ENCODE results near the gene CTLA4.

The CTLA4 gene

DNA sequence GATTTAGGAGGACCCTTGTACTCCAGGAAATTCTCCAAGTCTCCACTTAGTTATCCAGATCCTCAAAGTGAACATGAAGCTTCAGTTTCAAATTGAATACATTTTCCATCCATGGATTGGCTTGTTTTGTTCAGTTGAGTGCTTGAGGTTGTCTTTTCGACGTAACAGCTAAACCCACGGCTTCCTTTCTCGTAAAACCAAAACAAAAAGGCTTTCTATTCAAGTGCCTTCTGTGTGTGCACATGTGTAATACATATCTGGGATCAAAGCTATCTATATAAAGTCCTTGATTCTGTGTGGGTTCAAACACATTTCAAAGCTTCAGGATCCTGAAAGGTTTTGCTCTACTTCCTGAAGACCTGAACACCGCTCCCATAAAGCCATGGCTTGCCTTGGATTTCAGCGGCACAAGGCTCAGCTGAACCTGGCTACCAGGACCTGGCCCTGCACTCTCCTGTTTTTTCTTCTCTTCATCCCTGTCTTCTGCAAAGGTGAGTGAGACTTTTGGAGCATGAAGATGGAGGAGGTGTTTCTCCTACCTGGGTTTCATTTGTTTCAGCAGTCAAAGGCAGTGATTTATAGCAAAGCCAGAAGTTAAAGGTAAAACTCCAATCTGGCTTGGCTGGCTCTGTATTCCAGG is at the start of gene CTLA4:
TSS of gene CTLA4 (plus strand) at position 211 of the 640 bp plus-strand sequence. CDS start at position 383, 172 bp downstream.
- DNase-seq (ENCODE audit: low read depth in 2 of 2, low spot score in 1 of 2): no peak

DNA sequence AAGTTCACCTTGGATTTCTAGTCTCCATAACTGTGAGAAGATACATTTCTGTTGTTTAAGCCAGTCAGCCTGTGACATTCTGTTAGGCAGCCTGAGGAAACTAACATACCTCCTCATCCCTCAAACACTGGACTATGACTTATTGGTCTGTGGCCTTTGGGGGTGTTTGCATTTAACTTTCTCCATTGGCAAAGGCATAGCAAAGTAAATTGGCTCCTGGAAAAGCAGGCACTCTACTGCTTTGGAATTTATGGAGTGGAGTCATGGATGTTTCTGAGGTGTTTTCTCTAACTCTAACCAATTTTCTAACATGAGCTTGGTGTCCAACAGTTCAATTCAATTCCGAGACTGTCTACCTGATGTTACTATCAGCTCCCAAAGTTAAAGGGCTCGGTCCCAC is 48.9 kb upstream of the CTLA4 start:
- no peak for DNase-seq (ENCODE audit: low read depth in 2 of 2, low spot score in 1 of 2)

DNA sequence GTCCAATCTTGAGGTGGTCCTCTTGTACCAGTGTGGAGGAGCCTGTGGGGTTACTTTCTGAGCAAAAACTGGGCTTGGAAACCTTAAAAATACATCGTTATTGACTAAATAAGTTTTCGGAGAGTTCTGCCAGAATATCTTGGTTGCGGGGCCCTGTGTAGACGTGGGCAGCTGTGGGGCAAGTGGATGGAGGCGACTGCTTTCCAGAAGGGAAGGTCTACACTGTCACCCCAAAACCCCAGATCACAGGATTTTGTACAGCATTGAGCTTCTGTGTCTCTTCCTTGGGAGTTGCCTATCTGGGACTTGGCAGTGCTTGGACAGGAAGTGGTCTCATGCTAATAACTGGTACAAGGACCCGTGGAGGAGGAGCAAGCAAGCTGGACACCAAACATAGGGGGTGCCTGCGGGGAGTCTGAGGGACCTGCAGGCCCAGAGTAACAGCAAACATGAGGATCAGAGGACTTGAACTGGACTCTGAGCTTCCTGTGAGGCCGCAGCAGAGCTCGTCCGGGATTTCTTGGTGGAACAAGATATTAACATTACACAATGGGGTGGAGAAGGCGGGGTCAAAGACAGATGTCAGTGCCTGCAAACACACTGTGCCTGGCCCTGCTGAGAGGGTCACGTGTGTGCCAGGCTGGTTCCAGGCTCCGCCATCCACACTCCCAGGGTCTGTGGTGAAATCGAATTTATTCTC is 48.0 kb upstream of the CTLA4 start:
- no peak for DNase-seq (ENCODE audit: low read depth in 2 of 2, low spot score in 1 of 2)

DNA sequence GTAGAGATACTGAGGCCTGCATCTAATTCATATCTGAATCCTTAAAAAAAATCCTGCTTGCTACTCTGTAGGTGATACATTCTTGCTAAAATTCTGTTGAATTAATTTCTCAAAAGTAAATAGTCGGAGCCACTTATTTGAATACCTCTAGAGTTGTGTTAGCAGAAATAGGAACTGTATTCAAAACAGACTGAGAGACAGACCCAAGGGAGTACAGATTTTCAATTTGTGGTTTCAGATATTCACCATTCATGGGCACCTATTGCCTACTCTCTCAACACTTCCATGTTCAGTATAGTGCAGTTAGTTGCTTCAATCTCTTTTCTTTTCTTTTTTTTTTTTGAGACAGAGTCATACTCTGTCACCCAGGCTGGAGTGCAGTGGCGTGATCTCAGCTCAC is 46.6 kb upstream of the CTLA4 start:
- no peak for DNase-seq (ENCODE audit: low read depth in 2 of 2, low spot score in 1 of 2)

DNA sequence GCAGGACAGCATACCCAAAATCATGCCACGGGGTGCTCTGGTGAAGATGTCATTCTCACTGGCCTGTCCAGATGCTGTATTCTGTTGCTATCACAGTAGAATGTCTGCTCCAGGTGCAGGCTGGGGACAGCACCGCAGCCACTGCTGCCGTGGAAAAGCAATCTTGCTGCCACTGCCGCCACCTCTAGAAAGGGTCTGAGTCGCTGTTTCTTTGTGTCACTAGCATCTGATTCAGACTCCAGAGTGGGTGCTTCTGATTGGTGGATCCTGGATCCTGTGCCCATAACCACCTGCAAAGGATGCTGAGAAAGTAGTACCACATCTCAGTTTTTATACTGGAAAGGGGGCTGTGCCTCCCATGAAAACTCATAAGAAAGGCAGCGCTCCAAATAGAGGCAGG is 45.3 kb upstream of the CTLA4 start:
- DNase-seq (ENCODE audit: low read depth in 2 of 2, low spot score in 1 of 2): no peak

DNA sequence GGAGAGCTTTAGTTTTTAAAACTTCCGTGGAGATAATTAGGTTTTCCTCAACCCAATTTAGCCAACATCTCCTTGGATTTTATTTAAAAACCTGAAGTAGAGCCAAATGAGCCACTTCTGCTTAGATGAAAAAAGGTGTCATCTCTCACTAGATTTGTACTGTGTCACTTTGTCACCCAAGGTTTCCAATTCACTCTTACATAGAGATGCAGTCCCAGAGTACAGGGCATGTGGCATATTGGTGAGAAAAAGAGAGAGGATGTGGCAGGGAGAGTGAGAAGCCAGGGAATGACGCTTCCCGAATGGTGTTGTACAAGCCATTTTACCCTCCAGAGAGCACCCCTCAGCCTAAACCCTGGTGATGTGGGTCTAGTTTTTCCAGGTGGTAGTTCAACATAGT is 44.4 kb upstream of the CTLA4 start:
- no peak for DNase-seq (ENCODE audit: low read depth in 2 of 2, low spot score in 1 of 2)

DNA sequence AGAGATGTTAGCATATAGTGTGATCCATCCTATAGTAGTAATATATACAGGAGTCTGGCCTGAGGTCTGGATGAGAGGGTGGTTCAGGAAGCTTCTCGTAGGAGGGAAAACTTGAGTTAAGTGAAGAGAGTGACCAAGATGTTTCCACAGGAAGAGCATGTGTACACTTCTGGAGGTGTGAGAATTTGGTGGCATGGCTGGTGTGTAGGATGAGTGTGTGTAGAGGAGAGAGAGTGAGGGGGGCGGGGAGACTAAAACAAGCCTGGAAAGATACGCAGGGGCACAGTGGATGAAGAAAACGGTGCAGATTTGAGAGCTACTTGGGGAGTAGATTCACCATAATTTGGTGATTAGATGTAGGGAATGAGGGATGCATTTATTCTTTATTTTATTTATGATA is 43.5 kb upstream of the CTLA4 start:
- no peak for DNase-seq (ENCODE audit: low read depth in 2 of 2, low spot score in 1 of 2)

DNA sequence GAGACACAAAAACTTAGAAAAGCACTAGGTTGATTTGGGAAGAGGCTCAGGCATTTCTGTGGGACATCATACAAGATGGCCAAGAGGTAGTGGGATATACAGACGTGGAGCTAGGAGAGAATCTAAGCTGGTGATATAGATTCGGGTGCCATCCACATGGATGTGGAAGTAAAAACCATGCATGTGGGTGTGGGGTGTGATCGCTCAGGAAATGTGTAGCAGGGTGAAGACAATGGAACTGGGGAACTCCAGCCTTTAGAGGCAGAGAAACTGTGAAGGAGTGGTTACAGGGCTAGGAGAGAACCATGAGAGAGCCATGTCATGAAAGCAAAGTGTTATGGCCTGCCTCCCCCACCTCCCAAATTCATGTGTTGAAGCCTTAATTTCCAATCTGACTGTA is 43.0 kb upstream of the CTLA4 start:
- DNase-seq (ENCODE audit: low read depth in 2 of 2, low spot score in 1 of 2): no peak

DNA sequence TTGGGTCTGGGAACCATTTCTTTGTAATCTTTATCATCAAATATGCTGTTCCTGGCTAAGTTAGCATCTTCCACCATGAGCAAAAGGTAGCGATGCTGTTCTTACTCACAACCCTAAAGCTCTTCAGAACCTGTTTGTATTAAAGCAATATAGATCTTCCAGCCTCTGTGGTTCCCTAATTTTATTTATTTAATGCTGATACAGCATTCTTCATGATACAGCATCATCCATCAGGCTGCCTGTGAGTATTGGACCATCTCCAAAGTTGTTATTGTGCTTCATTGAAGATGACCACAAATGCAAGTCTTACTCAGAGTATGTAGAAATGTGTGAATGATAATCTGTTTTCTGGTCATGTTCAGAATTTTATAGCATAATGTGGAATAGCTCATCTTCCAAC is 40.9 kb upstream of the CTLA4 start:
- DNase-seq (ENCODE audit: low read depth in 2 of 2, low spot score in 1 of 2): no peak

DNA sequence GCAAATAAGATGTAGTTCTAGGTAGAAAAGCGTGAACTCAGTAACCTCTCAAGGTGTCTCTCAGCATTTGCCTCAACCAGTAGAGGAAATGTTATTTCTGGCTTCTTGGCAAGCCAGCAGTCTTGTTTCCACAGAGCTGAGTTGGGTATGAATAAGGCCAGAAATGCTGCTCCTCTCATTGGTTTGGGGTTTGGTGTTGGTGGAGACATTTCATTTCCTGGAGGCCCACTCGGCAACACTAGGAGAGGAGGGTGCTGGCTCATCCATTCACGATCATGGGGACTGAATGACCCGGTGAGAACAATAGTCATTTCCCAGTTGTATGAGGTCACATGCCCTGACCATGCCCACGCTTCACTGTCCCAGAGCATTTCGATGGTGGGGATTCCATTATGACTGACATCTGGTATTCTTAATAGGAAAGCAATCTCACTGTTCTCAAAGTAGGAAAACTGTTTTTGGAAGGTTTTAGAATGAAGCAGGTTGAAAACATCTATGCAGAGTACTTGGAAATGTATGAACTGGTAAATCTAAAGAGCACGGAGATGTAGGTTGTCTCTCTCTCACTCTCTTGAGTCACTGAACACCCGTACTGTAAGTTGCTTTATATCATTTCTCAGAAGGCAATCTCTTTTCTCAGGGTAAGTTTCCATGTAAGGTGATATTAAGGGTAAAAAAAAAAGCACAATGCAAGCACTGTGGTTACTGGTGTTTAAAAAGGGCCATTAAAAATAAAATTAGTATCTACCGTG is 37.1 kb upstream of the CTLA4 start:
- no peak for DNase-seq (ENCODE audit: low read depth in 2 of 2, low spot score in 1 of 2)

DNA sequence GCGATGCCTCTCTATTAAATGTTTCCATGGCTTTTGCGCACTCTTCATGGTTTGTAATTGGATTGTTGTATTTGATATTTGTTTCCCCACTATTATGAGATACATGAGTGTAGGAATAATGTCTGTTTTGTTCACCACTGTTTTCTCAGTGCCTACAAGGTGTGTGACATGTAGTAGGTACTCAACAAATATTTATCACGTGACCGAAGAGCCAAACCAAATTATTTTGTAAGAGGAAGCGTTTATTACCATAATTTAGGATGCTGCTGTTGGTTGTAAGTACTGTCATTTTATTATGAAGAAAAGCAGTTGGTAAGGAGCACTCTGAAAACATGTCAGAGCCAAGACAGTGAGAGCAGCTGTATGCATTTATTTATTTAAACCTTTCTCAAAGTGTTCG is 32.2 kb upstream of the CTLA4 start:
- no peak for DNase-seq (ENCODE audit: low read depth in 2 of 2, low spot score in 1 of 2)

DNA sequence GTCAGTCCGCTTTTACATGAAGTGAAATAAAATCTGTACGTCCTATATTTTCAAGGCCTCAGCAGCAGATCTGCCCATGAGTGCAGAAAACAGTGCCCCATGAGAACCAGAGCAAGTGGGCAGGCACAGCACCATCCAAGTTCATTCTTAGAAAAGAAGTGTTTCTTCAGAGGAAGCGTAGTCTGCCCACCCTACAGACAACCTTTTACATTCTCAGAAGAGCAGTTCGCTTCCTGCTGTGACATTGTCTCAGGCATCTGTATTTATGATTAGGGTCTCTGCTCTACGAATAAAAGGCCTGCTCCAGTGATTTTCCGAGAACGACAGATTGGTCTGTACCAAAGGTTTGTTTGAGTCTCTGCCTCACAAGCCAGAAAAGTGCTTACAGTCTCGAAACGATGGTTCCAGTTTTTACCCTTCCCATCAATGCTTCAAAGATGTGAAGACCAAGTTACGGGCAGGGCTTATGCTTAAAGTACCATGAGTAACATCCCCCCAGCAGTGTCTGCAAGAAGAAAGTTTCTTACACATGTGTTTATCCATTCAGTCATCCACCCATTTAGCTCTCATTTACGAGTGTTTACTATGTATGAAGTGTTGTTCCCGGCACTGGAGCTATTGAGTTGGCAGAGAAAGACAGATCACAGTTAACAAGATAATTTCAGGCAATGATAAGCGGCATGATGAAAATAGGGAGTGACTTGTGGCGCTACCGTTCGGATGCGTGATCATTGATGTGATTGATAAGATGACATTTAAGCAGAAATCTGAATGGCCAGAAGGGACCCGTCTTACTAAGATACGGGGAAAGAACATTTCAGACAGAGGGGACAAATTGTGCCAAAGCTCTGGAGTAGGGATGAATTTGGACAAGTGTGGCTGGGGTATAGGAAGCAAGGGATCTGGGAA is 31.4 kb upstream of the CTLA4 start:
- DNase-seq (ENCODE audit: low read depth in 2 of 2, low spot score in 1 of 2): no peak

DNA sequence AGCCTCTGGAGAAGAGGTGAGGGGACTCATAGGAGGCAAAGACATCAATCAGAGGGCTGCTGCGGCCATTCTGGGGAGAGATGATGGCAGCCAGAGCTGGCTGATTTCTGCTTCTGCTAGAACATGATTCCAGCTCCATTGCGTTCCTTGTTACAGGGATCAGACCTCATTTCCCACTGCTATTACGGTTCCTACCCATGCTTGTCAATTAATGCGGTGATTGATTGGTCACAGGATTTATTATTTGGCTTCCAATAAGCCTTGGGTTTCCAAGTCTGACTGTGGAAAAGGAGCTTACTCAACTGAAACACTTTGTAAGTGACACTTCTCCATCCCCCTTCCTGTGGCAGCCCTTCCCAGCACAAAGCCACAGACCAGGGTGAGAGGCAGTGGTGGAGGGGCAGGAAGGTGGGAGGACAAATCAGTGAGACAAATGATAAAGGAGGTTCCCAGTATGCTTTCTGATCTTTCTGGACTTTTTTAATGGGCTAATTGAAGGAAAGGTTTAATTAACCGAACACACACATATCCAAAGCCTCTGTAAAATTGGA is 26.8 kb upstream of the CTLA4 start:
- no peak for DNase-seq (ENCODE audit: low read depth in 2 of 2, low spot score in 1 of 2)

DNA sequence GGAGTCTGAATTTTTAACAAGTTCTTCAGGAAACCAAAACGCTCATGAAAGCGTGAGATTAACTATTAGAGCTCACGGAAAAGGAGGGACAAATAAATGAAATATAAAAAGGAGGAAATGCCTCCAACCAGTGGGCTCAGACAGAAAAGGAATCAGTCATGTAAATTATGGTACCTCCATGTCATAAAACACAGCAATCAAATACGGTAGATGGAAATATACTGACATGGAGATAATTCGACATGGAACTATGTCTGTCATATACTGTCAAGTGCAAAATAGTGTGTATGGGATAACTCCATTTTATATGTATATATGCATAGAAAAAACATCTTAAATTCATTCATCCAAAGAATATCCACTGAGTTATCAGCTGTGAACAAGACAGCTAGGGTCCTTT is 25.9 kb upstream of the CTLA4 start:
- DNase-seq (ENCODE audit: low read depth in 2 of 2, low spot score in 1 of 2): no peak

DNA sequence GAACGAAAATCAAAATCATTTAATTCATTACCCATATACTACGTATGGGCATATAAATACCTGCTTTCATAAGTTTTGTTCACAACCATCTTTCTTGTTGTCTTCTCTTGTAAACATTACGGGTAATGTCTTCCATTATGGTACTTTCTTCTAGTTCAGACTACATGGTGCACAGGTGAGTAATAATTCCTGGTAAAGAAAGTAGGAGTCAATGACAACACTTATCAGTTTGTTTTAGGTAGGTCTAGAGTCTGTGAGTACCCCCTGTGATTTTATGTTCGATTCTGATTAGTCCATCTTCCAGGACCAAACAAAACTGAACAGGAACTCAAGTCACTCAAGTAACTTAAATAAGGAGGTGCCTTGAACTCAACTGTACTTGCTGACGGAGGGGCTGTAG is 25.2 kb upstream of the CTLA4 start:
- DNase-seq (ENCODE audit: low read depth in 2 of 2, low spot score in 1 of 2): no peak

DNA sequence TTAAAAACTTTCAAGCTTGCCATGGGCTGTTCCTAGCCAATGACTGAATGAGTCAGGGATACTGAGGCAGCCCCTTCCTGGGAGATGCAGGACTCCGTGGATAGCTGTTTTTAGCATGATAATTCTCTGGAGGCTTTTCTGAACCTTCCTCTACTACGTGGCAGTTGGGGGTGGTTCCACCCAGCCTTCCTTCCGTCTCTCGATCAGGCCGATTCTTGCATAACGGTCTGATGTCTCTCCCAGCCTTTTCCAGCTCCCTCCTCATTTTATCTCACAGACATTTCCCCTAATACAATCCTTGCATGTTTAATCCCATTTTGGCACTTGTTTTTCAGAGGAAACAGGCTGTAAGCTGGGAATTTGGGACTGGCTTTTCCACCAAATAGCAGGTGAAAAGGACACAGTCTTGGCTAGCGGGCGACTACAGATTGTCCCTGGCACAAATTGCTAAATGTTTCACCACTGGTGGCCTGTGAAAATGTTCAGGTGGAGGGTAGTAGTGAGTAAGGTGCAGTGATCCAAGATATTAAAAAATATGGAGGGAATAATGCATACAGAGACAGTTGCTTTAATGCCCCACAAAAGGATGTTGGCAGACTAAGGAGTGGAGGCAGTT is 21.0 kb upstream of the CTLA4 start:
- no peak for DNase-seq (ENCODE audit: low read depth in 2 of 2, low spot score in 1 of 2)

DNA sequence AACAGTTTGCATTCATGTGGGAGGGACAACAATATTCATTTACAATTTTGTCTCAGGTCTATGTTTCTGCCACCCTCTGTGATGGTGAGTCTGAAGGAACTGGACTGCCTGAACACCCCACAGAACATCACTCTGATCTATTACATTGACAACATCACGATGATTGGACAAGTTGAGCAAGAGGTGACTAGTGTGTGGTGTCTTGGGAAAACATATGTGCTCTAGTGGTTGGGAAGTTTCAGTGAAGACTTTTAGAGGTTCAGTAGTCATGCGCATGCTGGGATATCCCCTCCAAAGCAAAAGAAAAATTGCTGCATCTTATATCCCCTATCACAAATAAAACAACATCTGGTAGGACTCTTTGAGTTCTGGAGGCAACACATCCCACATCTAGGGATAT is 18.6 kb upstream of the CTLA4 start:
- no peak for DNase-seq (ENCODE audit: low read depth in 2 of 2, low spot score in 1 of 2)

DNA sequence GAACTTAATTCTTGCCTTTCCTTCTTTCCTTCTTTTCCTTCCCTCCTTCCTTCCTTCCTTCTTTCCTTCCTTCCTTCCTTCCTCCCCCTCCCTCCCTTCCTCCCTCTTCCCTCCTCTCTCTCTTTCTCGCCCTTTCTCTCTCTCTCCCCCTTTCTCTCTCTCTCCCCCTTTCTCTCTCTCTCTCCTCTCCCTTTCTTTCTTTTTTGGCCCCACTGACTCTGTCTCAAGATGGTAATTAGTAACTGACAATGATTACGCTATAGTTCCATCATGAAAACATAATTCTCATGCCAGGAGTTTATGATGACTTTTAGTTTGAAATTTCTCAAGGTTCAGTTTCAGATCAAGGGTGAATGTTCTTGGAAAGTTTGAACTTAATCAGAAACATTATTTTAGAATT is 14.8 kb upstream of the CTLA4 start:
- DNase-seq (ENCODE audit: low read depth in 2 of 2, low spot score in 1 of 2): no peak

DNA sequence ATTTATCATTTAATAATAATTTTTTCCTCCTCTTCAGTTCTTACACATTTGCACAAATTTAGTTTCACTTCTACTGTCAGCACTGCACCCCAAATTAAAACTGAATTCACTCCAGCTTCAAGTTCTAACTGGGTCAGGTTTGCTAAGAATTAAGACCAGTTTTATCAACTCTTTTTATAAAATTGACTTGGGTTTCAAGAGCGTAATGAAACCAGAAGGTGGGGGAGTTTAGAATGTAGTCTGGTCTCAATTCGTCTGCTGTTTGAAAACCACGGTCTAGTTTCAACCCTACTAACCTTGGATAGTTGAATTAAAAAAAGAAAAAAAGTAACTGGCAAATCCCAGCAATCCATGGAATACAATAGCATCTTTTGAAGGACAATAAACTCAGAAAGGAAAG is 14.3 kb upstream of the CTLA4 start:
- DNase-seq (ENCODE audit: low read depth in 2 of 2, low spot score in 1 of 2): no peak

DNA sequence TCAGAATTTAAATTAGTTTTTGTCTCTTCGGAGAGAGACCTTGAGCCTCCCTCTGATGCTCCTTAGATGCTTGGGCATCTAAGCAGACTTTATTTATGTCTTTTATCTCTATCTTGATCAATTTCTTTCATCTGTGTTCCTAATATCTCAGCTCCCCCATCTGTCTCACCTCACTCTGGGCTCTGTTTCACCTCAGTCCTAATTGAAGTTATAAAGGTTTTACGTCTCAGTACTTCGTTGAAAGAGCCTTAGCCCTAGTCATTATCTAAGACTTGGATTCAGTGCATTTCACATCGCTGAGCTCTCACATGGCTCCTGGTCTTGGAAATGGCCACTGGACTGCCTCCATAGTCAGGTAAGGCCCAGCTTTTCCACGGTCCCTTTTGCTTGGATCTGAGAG is 13.8 kb upstream of the CTLA4 start:
- no peak for DNase-seq (ENCODE audit: low read depth in 2 of 2, low spot score in 1 of 2)

DNA sequence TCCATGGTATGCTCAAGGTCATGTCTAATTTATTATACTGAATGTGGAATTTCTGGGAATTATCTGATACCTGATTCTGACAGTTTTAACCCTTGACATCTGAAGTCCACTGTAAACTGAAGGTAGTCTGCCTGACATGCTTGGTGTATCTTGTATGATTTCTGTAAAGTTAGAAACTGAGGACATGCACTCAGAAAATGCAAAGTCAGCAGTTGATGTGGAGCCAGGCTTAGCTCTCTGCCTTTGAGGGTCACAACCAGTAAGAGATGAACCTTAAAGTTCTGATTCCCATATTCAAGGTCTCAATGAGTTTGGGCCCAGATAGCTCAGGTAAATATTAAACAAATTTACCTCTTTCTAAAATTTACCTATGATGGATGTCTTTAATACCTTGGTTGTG is 12.3 kb upstream of the CTLA4 start:
- no peak for DNase-seq (ENCODE audit: low read depth in 2 of 2, low spot score in 1 of 2)
